WI38 (cell line): ENCODE results near the gene WWOX.

Experiments
- H3K4me3 ChIP-seq: 2 replicates; pipeline ENCODE4 v1.5.1; 2011; ENCODE audit warnings: low read depth, mild to moderate bottlenecking, control low read depth, low read length
- TF ChIP-seq, protein P1 (sequence below): IDR thresholded peaks from 2 replicates; pipeline ENCODE4 v1.5.1; 2012; ENCODE audit warnings: low read depth, mild to moderate bottlenecking, control low read depth, low read length

Gene WWOX

DNA sequence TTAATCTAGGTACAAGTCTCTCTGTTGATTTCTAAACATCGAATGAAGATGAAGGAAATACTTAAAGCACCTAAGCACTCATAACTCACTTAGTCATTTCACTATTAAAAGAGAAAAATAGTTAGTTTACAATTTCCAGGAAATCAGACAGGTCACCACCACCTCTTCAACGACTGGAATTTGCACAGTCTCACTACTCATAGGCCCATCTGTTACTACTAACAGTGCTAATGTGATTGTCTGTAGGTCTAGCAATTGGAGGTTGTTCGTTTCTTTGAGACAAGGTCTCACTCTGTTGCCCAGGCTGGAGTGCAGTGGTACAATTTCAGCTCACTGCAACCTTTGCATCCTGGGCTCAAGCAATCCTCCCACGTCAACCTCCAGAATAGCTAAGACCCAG lies 1056.5 kb downstream of the WWOX start:
- TF ChIP-seq, protein P1, sequence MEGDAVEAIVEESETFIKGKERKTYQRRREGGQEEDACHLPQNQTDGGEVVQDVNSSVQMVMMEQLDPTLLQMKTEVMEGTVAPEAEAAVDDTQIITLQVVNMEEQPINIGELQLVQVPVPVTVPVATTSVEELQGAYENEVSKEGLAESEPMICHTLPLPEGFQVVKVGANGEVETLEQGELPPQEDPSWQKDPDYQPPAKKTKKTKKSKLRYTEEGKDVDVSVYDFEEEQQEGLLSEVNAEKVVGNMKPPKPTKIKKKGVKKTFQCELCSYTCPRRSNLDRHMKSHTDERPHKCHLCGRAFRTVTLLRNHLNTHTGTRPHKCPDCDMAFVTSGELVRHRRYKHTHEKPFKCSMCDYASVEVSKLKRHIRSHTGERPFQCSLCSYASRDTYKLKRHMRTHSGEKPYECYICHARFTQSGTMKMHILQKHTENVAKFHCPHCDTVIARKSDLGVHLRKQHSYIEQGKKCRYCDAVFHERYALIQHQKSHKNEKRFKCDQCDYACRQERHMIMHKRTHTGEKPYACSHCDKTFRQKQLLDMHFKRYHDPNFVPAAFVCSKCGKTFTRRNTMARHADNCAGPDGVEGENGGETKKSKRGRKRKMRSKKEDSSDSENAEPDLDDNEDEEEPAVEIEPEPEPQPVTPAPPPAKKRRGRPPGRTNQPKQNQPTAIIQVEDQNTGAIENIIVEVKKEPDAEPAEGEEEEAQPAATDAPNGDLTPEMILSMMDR, result no peak
- no peak overlapping the region for H3K4me3 ChIP-seq

DNA sequence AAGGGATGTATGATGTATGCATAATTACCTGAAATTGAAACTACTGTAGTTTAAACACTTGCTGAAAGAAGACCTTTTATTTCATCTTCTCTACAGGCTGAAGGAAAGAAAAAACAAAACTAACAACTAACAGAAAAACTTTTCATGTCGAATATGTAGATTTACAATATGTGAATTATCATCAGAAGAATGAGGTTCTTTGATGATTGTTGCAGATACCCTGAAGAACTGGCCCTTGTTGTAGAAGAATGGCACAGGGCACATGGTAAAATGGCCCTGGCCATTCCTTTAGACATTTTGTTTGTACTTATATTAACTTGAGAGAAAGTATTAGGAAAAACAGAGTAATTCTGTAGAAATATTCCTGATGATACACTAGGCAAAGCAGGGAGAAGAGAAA lies 1057.3 kb downstream of the WWOX start:
- TF ChIP-seq, protein P1, result no peak
- H3K4me3 ChIP-seq, result no peak overlapping the region

DNA sequence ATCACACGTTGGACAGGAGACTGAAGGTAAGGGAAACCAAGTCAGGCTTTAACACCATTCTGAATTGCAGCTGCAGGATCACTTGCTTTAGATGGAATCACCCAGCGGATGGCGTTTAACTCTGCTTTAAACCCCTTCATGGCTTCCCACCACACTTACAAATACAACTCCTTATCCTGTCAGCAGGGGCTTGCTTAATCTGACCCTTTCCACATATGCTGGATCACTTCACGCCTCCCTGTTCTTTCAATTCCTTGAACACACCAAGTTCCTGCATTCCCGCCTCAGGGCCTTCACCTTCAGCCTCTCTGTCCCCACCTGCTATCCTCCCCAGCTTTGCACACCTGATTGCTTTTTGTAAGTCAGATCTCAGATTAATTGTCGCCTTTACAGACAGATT lies 1058.9 kb downstream of the WWOX start:
- no peak overlapping the region for H3K4me3 ChIP-seq
- TF ChIP-seq, protein P1, result no peak

DNA sequence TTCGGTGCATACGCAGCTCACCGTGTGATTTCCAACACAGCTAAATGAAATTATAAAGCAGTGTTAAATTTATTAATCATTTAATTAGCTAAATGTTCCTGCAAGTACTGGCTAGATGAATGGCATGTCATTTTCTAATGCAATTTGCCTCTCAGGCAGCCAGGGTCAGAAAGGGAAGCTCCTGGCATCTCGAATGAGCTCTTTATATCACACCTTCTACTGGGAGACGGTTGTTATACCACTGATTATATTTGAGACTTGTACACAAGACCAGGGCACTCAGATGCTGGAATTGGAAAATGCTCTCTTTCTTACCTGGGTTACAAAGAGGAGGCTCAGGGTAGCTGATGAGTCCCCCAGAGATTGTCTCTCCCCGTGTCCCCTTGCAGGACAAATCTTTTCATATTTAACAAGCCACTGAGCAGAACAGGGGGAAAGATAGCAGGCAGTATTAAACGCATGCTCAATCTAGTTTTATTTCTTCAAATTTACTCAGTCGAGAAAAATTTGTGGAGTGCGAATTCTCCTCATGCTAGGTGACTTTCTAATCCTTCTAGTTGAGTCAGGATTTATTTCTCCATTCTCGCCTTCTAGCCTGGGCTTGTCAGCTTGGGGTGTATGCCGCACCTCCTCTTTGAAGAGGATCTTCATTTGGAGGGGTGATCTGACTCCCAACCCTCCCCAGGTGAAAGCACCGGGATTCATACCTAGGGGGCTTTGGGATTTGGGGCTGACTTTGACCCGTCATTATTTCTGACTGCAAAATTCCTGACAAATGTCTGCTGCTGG lies 1060.0 kb downstream of the WWOX start:
- TF ChIP-seq, protein P1, result no peak
- H3K4me3 ChIP-seq, result no peak overlapping the region

DNA sequence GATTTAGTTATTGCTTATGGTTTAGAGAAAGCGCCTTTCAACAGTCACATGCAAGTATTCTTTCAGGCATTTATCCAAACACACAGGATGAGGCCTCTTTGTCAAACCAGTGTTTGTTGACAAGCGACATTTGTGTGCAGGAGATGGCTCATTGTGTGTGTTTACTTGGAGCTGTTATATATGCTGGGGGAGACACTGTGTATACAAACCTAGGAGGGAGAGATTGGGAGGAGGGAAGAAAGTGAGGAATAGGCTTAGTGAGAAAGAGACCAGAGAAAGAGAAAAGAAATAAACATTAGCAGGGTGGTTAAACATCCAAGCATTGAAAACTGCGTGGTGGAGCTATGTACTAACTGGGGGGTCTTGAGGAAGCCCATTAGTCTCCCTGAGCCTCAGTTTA lies 1063.5 kb downstream of the WWOX start:
- no peak overlapping the region for H3K4me3 ChIP-seq
- TF ChIP-seq, protein P1, result no peak

DNA sequence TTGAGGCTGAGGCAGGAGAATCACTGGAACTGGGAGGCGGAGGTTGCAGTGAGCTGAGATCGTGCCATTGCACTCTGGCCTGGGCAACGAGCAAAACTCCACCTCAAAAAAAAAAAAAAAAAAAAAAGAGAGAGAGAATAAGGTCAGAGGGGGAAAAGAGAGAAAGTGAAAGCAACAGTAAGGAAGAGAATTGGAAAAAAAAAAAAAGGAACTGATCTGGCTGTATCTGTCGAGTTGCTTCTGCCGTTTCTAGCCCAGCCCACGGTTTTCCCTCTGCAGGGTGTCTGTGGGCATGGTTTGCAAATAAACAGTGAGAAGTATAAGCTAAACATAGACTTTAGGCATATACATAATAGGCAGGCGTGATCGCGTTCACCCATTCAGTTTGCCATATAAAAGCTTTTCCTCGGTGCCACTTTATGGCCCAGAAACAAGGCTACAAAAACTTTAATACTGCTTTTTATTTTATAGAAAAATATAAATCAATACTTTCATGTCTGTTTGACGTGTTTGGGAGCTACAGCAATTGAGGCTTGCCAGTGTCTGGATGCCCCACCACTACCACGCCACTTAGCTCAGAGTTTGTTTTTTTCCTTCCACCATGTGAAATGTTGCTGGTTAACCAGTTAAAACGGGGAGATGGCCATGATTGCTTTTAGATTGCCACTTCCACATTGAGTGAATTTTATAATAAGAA lies 1064.4 kb downstream of the WWOX start:
- no peak overlapping the region for H3K4me3 ChIP-seq
- TF ChIP-seq, protein P1, result no peak

DNA sequence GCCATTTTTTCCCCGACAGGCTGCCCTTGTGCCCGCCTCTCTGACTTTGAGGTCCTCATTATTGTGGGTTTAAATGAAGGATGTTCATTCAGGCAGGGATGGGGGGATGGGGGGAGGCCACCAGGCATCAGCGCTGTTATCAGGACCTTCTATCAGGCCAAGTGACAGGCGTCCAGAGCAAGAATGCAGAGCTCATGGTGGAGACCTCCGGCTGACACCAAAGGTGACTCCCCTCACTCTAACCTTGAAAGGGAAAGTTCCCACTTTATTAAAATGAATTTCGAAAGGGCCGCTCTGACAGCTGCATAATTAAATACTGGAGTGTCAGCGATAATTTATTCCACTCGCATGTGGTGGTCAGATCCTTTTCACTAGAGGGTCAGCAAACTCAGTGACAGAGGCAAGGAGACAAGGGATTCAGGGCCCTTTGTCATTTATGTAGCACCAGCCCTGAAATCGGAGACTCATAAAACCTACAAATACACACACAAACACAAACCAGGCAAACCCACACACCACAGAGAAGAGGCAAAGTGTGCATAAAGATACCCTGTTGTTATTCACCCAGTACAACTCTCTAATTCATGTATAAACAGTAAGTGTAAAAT lies 1065.0 kb downstream of the WWOX start:
- TF ChIP-seq, protein P1, result no peak
- no peak overlapping the region for H3K4me3 ChIP-seq
